Caco-2 (cell line): Measurements from ENCODE around the gene NMS. TPM values are rescaled to one million over a fixed set of nuclear protein-coding genes. Genes with fewer than 3 reads are reported as not detected.

Experiments used
- BruUV-seq: library from RNA; stranded (reverse); fragments of 400-500 nt; replicated peaks from 2 replicates; lab custom pipeline; 2021; lab: Mats Ljungman, UMichigan
- CTCF ChIA-PET: fragments of 300-600 bp; sonication (Branson Sonifier 250); formaldehyde crosslinking; loops from one replicate; lab custom pipeline; 2022; ENCODE audit warnings: antibody characterized with exemption; lab: Charles Lee
- POLR2A ChIA-PET: fragments of 300-600 bp; sonication (Branson Sonifier 250); formaldehyde crosslinking; loops from one replicate; lab custom pipeline; 2022; ENCODE audit warnings: antibody characterized with exemption; lab: Charles Lee
- DNase-seq, 2 experiments: peaks; one replicate each; pipeline versions ENCODE4 v3.0.0 to v3.0.0-alpha.2; 2020 to 2022
- H3K27me3 ChIP-seq: replicated peaks from 2 replicates; pipeline ENCODE4 v1.6.0; 2011; ENCODE audit warnings: low read length; ENCODE audit not compliant: control insufficient read depth, insufficient read depth
- H3K36me3 ChIP-seq: 2 replicates; pipeline ENCODE4 v1.5.1; 2011; ENCODE audit warnings: low read length; ENCODE audit not compliant: control insufficient read depth, insufficient read depth
- H3K4me1 ChIP-seq: fragments of 250-450 bp; sonication (Bioruptor Pico); 2 replicates; pipeline ENCODE4 v1.5.1; 2020; ENCODE audit warnings: mild to moderate bottlenecking
- H3K4me3 ChIP-seq: 2 replicates; pipeline ENCODE4 v1.5.1; 2011; ENCODE audit warnings: low read depth, mild to moderate bottlenecking, control low read depth, low read length
- H3K9me3 ChIP-seq: fragments of 250-450 bp; sonication (Bioruptor Pico); 2 replicates; pipeline ENCODE4 v1.5.1; 2020; ENCODE audit warnings: mild to moderate bottlenecking, moderate library complexity
- H3K27ac Mint-ChIP-seq: one replicate; pipeline ENCODE4 v1.8.0; 2022; ENCODE audit warnings: mixed read lengths; ENCODE audit not compliant: unreplicated experiment
- H3K27me3 Mint-ChIP-seq: one replicate; pipeline ENCODE4 v1.8.0; 2022; ENCODE audit warnings: mixed read lengths; ENCODE audit not compliant: insufficient read depth, unreplicated experiment
- H3K36me3 Mint-ChIP-seq: one replicate; pipeline ENCODE4 v1.8.0; 2022; ENCODE audit warnings: mild to moderate bottlenecking, mixed read lengths; ENCODE audit not compliant: insufficient read depth, unreplicated experiment
- H3K4me1 Mint-ChIP-seq: one replicate; pipeline ENCODE4 v1.8.0; 2022; ENCODE audit warnings: low read depth, mixed read lengths; ENCODE audit not compliant: unreplicated experiment
- H3K4me3 Mint-ChIP-seq: one replicate; pipeline ENCODE4 v1.8.0; 2022; ENCODE audit warnings: mild to moderate bottlenecking, moderate library complexity, mixed read lengths; ENCODE audit not compliant: unreplicated experiment
- H3K9me3 Mint-ChIP-seq: one replicate; pipeline ENCODE4 v1.8.0; 2022; ENCODE audit warnings: mixed read lengths; ENCODE audit not compliant: unreplicated experiment
- intact Hi-C: fragments of 100-400 bp; cut with micrococcal nuclease; formaldehyde crosslinking; loops from one replicate; pipeline ENCODE4 v1.10.0; 2022; ENCODE audit not compliant: unreplicated experiment
- total RNA-seq: library from RNA; stranded (reverse); gene quantifications from 2 replicates; pipeline ENCODE4 v1.2.3, GENCODE V29; 2022
- TF ChIP-seq, protein P1 (sequence below), 2 experiments: fragments of 200-600 bp in 1 of 2; IDR thresholded peaks; 1 replicate in 1 of 2; 2 replicates in 1 of 2; pipeline versions ENCODE4 v1.5.1 to v1.8.0; 2011 to 2022; ENCODE audit warnings: antibody characterized with exemption in 1 of 2, control low read depth in 1 of 2, inconsistent platforms in 1 of 2, low read depth in 1 of 2, low read length in 1 of 2, mild to moderate bottlenecking in 1 of 2, moderate library complexity in 1 of 2; ENCODE audit not compliant: insufficient read depth in 1 of 2, severe bottlenecking in 1 of 2, unreplicated experiment in 1 of 2

Gene NMS
- total RNA-seq, 1 experiment from 2014 or later = not detected

DNA sequence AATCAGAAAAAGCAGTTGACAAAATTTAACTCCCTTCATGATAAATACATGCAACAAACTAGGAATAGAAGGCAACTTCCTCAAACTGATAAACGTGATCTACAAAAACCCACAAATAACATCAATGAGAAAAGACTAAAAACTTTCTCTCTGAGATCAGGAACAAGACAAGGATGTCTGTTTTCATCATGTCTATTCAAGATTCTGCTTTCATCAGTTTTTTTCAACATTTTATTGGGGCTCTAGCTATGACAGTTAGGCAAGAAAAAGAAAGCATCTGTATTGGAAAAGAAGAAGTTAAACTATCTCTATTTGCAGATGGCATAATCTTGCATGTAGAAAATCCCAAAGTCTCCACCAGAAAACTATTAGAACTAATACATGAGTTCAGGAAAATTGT lies 40.6 kb upstream of the NMS start:
- no peaks in the 10 kb centered on the region for H3K4me1 ChIP-seq
- ChIA-PET CTCF (no interaction called here), POLR2A (no interaction called here)
- no peak overlapping the region for H3K4me3 ChIP-seq
- Mint-ChIP-seq H3K9me3 (peaks cover 11% of the 10 kb centered on the region), H3K36me3 (no peaks in the 10 kb centered on the region), H3K27me3 (peaks cover 11% of the 10 kb centered on the region), H3K27ac (no peak overlapping the region), H3K4me1 (no peaks in the 10 kb centered on the region), H3K4me3 (no peak overlapping the region)
- BruUV-seq = no TSS peak
- H3K27me3 ChIP-seq = no peaks in the 10 kb centered on the region
- DNase-seq = no peak
- intact Hi-C loops = no loop called here
- H3K9me3 ChIP-seq = no peaks in the 10 kb centered on the region
- TF ChIP-seq, protein P1, sequence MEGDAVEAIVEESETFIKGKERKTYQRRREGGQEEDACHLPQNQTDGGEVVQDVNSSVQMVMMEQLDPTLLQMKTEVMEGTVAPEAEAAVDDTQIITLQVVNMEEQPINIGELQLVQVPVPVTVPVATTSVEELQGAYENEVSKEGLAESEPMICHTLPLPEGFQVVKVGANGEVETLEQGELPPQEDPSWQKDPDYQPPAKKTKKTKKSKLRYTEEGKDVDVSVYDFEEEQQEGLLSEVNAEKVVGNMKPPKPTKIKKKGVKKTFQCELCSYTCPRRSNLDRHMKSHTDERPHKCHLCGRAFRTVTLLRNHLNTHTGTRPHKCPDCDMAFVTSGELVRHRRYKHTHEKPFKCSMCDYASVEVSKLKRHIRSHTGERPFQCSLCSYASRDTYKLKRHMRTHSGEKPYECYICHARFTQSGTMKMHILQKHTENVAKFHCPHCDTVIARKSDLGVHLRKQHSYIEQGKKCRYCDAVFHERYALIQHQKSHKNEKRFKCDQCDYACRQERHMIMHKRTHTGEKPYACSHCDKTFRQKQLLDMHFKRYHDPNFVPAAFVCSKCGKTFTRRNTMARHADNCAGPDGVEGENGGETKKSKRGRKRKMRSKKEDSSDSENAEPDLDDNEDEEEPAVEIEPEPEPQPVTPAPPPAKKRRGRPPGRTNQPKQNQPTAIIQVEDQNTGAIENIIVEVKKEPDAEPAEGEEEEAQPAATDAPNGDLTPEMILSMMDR (IDR thresholded peaks at IDR 0.05; ENCODE audit: insufficient read depth in 1 of 2, low read depth in 1 of 2, low read length in 1 of 2, severe bottlenecking in 1 of 2, unreplicated experiment in 1 of 2) = no peak
- H3K36me3 ChIP-seq = no peaks in the 10 kb centered on the region

- CTCF ChIA-PET = no interaction called here
- POLR2A ChIA-PET = no interaction called here
Measured at GRCh38 chr2:100437751-100438150, 32.5 kb upstream of the NMS start.

GRCh38 chr2:100446696-100447095 lies 23.6 kb upstream of the NMS start:
- H3K9me3 ChIP-seq = no peaks in the 10 kb centered on the region
- intact Hi-C loops = no loop called here
- Mint-ChIP-seq H3K27ac (no peak overlapping the region), H3K36me3 (no peaks in the 10 kb centered on the region), H3K4me3 (no peak overlapping the region), H3K4me1 (no peaks in the 10 kb centered on the region), H3K9me3 (no peaks in the 10 kb centered on the region), H3K27me3 (peaks cover 4% of the 10 kb centered on the region)
- TF ChIP-seq, protein P1 (IDR thresholded peaks at IDR 0.05; ENCODE audit: insufficient read depth in 1 of 2, low read depth in 1 of 2, low read length in 1 of 2, severe bottlenecking in 1 of 2, unreplicated experiment in 1 of 2) = no peak
- ChIA-PET CTCF (no interaction called here), POLR2A (no interaction called here)
- no peak for DNase-seq
- no TSS peak for BruUV-seq
- no peaks in the 10 kb centered on the region for H3K36me3 ChIP-seq
- no peaks in the 10 kb centered on the region for H3K27me3 ChIP-seq
- H3K4me1 ChIP-seq = no peaks in the 10 kb centered on the region
- no peak overlapping the region for H3K4me3 ChIP-seq

More at GRCh38 chr2:100437751-100438150, 32.5 kb upstream of the NMS start:
- TF ChIP-seq, protein P1 (IDR thresholded peaks at IDR 0.05; ENCODE audit: insufficient read depth in 1 of 2, low read depth in 1 of 2, low read length in 1 of 2, severe bottlenecking in 1 of 2, unreplicated experiment in 1 of 2) = no peak
- intact Hi-C loops = no loop called here
- H3K9me3 Mint-ChIP-seq = peaks cover 10% of the 10 kb centered on the region
- no peaks in the 10 kb centered on the region for H3K36me3 ChIP-seq
- no peaks in the 10 kb centered on the region for H3K4me1 ChIP-seq
- H3K4me3 ChIP-seq = no peak overlapping the region
- peaks cover 6% of the 10 kb centered on the region for H3K27me3 Mint-ChIP-seq
- BruUV-seq = no TSS peak
- no peaks in the 10 kb centered on the region for H3K36me3 Mint-ChIP-seq
- DNase-seq = no peak
- H3K27ac Mint-ChIP-seq = no peak overlapping the region
- H3K4me1 Mint-ChIP-seq = no peaks in the 10 kb centered on the region
- no peaks in the 10 kb centered on the region for H3K27me3 ChIP-seq
- peaks cover 3% of the 10 kb centered on the region; the same call in 1 of the 2 replicates for H3K9me3 ChIP-seq
- no peak overlapping the region for H3K4me3 Mint-ChIP-seq
